Loucy (cell line): ENCODE results near the gene KLHDC8A.

Experiments
- H2AFZ ChIP-seq: fragments of 200-600 bp; sonication (generic); 2 replicates; pipeline ENCODE4 v1.6.0; 2016; ENCODE audit warnings: antibody characterized with exemption, mild to moderate bottlenecking, low read length, moderate library complexity
- H3F3A ChIP-seq: fragments of 200-600 bp; 2 replicates; pipeline ENCODE4 v1.6.0; 2016; ENCODE audit warnings: antibody characterized with exemption, low read depth, mild to moderate bottlenecking
- H3K27me3 ChIP-seq: fragments of 200-600 bp; sonication (generic); 2 replicates; pipeline ENCODE4 v1.6.1; 2014; ENCODE audit warnings: low read length, mild to moderate bottlenecking; ENCODE audit not compliant: insufficient read depth, poor library complexity, severe bottlenecking
- H3K36me3 ChIP-seq: fragments of 200-600 bp; sonication (generic); 2 replicates; pipeline ENCODE4 v1.6.1; 2016; ENCODE audit warnings: low read length; ENCODE audit not compliant: insufficient read depth
- H3K4me1 ChIP-seq: fragments of 200-600 bp; sonication (generic); 2 replicates; pipeline ENCODE4 v1.5.1; 2014; ENCODE audit warnings: low read length, mild to moderate bottlenecking; ENCODE audit not compliant: insufficient read depth, poor library complexity, severe bottlenecking
- H3K4me2 ChIP-seq: fragments of 200-600 bp; sonication (generic); 2 replicates; pipeline ENCODE4 v1.6.0; 2014; ENCODE audit warnings: antibody characterized with exemption, low read length, low read depth, mild to moderate bottlenecking; ENCODE audit not compliant: poor library complexity, severe bottlenecking
- H3K4me3 ChIP-seq: fragments of 200-600 bp; sonication (generic); 2 replicates; pipeline ENCODE4 v1.5.1; 2014; ENCODE audit warnings: low read length, mild to moderate bottlenecking, mixed read lengths; ENCODE audit not compliant: poor library complexity, severe bottlenecking
- H3K79me2 ChIP-seq: fragments of 200-600 bp; sonication (generic); 2 replicates; pipeline ENCODE4 v1.6.1; 2014; ENCODE audit warnings: low read length; ENCODE audit not compliant: insufficient read depth
- H3K9ac ChIP-seq: fragments of 200-600 bp; sonication (generic); 2 replicates; pipeline ENCODE4 v1.6.0; 2014; ENCODE audit warnings: mild to moderate bottlenecking, low read depth, low read length, moderate library complexity; ENCODE audit not compliant: poor library complexity, severe bottlenecking
- H3K9me2 ChIP-seq: fragments of 200-600 bp; sonication (generic); replicated peaks from 2 replicates; pipeline ENCODE4 v1.6.1; 2016; ENCODE audit warnings: low read depth, low read length, mixed read lengths
- H3K9me3 ChIP-seq: fragments of 200-600 bp; sonication (generic); 2 replicates; pipeline ENCODE4 v1.6.1; 2014; ENCODE audit warnings: mild to moderate bottlenecking, antibody characterized with exemption, low read length, low read depth; ENCODE audit not compliant: insufficient read depth
- H4K20me1 ChIP-seq: fragments of 200-600 bp; sonication (generic); 2 replicates; pipeline ENCODE4 v1.6.0; 2014; ENCODE audit warnings: antibody characterized with exemption, low read length, mild to moderate bottlenecking; ENCODE audit not compliant: insufficient read depth, poor library complexity, severe bottlenecking
- EZH2phosphoT487 ChIP-seq: fragments of 200-600 bp; IDR thresholded peaks from 2 replicates; pipeline ENCODE4 v1.6.1; 2018; ENCODE audit warnings: antibody characterized with exemption, mild to moderate bottlenecking, moderate library complexity, borderline replicate concordance
- TF ChIP-seq, protein P1 (sequence below): fragments of 200-600 bp; sonication (generic); conservative IDR thresholded peaks from 2 replicates; pipeline ENCODE4 v1.5.1; 2014; ENCODE audit warnings: mild to moderate bottlenecking, antibody characterized with exemption, low read length

Gene KLHDC8A

DNA sequence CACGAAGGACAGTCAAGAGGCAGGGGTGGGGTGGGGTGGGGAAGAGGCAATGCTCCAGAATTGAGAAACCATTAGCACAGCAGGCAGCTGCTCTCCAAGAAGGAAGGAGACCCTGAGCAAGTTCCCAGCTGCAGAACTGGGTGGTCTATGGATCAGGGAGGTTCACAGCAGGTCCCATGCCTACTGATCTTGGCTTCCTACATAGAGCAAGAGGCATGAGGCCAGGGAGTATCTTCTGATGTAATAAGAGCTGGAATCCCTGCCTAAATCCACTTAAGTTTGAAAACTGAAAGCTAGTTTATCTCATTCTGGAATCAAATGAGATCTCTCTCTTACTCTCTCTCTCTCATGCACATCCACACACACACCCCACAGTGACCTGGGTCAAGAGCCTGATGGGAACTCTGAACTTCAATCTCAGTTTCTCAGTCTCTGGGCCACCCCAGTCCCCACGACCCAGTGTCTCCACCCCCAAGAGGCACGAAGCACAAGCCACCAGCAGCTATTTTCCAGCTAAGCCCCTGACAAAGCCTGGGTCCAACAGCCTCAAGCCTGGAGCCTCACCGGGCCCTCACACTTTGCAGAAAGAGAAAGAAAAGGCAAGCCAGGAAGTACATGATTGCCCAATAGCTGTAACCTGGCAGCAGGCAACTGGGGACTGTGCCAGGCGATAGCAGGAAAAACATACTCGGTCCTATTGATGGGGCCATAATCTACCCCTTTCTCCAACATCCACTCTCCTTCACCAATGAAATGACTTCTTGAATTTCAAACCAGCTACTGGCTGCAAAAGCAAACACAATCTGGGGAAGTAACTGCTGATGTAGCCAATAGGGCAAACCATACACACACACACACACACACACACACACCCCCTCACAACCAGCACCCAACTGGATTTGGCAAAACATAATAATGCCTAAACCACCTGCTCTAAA is 37.4 kb downstream of the KLHDC8A start:
- H3K9me2 ChIP-seq, result no peaks in the 10 kb centered on the region
- H3K36me3 ChIP-seq, result no peaks in the 10 kb centered on the region
- H2AFZ ChIP-seq, result no peak overlapping the region
- H3K79me2 ChIP-seq, result no peaks in the 10 kb centered on the region
- no peaks in the 10 kb centered on the region for H3F3A ChIP-seq
- H3K4me3 ChIP-seq, result no peak overlapping the region
- peak overlapping the region; percentile 22 for H3K4me2 ChIP-seq
- H3K9ac ChIP-seq, result no peak overlapping the region
- H4K20me1 ChIP-seq, result no peaks in the 10 kb centered on the region
- H3K9me3 ChIP-seq, result no peaks in the 10 kb centered on the region
- no peaks in the 10 kb centered on the region for H3K27me3 ChIP-seq
- TF ChIP-seq EZH2phosphoT487, result no peak
- peaks cover 9% of the 10 kb centered on the region for H3K4me1 ChIP-seq

DNA sequence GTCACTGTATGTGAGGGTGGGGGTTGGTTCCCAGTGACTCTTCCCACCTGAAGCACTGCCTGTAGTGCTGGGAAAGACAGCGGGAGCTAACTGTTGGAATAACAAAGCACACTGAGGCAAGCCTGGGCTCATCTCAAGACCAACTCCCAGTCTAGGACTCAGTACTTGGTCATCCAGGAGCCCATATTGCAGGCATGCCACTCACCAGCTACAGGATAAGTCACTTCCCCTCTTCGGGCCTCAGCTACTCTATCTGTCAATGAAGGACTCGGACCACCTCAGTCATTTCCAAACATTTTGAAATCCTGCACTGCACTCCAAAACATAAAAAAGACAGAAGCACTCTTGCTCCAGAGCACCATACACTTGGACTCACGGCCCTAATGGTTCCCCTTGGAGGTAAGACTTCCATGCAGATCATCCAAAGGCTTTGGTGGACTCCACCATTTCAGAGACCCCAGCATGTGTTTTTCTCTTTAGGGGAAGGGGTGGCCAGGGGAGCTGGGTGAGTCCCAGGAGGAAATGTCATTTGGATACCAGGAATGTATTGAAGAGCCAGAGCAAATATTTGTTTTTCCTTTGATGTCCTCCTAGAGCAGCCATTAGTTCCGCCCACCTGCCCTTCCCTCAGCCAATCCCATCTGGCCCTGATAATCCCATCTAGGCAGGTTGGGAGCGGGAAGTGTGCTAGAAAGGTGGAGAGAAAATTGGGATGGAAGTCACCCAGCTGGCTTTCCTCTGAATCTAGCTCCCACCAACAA is 38.3 kb downstream of the KLHDC8A start:
- no peaks in the 10 kb centered on the region for H3K9me2 ChIP-seq
- no peak overlapping the region for H3K4me3 ChIP-seq
- no peak overlapping the region for H3K4me2 ChIP-seq
- H3K27me3 ChIP-seq, result no peaks in the 10 kb centered on the region
- H3F3A ChIP-seq, result no peaks in the 10 kb centered on the region
- no peak overlapping the region for H2AFZ ChIP-seq
- H3K4me1 ChIP-seq, result peaks cover 19% of the 10 kb centered on the region
- no peaks in the 10 kb centered on the region for H3K9me3 ChIP-seq
- no peaks in the 10 kb centered on the region for H3K36me3 ChIP-seq
- H3K9ac ChIP-seq, result no peak overlapping the region
- H3K79me2 ChIP-seq, result no peaks in the 10 kb centered on the region
- H4K20me1 ChIP-seq, result no peaks in the 10 kb centered on the region
- TF ChIP-seq EZH2phosphoT487, result no peak
- TF ChIP-seq, protein P1, sequence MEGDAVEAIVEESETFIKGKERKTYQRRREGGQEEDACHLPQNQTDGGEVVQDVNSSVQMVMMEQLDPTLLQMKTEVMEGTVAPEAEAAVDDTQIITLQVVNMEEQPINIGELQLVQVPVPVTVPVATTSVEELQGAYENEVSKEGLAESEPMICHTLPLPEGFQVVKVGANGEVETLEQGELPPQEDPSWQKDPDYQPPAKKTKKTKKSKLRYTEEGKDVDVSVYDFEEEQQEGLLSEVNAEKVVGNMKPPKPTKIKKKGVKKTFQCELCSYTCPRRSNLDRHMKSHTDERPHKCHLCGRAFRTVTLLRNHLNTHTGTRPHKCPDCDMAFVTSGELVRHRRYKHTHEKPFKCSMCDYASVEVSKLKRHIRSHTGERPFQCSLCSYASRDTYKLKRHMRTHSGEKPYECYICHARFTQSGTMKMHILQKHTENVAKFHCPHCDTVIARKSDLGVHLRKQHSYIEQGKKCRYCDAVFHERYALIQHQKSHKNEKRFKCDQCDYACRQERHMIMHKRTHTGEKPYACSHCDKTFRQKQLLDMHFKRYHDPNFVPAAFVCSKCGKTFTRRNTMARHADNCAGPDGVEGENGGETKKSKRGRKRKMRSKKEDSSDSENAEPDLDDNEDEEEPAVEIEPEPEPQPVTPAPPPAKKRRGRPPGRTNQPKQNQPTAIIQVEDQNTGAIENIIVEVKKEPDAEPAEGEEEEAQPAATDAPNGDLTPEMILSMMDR, result no peak

DNA sequence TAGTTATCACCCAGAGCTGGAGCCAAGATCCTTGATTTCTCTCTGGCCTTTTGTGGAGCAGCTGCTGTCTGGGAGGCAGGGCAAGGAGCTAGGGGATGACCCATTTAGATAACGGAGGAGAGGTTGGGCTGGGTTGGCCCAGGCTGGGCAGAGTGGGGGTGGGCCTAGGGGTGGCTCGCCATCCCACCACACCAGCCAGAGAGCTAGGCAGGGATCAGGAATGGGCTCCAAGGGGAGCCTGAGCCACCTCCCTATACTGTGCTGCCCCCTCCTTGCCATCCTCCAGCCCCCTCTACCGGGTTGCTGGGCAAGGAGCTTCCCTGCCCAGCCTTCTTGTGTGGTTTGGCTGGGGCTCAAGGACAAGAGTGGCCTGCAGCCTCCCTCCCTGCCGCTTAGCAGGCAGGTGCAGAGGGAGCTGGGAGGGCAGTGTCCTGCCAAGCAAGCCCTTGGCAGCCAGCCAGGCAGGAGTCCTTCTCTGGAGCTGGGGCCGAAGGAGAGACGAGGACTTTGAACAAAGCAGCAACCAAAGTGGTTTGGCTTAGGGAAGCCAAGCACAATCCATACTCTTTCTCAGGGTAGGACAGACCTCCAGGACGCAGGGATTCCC is 39.3 kb downstream of the KLHDC8A start:
- H3K4me1 ChIP-seq, result peaks cover 23% of the 10 kb centered on the region
- TF ChIP-seq EZH2phosphoT487, result no peak
- TF ChIP-seq, protein P1, result no peak
- no peaks in the 10 kb centered on the region for H3K36me3 ChIP-seq
- no peak overlapping the region for H3K4me3 ChIP-seq
- H4K20me1 ChIP-seq, result no peaks in the 10 kb centered on the region
- no peaks in the 10 kb centered on the region for H3F3A ChIP-seq
- H3K9ac ChIP-seq, result no peak overlapping the region
- H3K9me3 ChIP-seq, result no peaks in the 10 kb centered on the region
- H3K79me2 ChIP-seq, result no peaks in the 10 kb centered on the region
- no peak overlapping the region for H3K4me2 ChIP-seq
- no peaks in the 10 kb centered on the region for H3K27me3 ChIP-seq
- H3K9me2 ChIP-seq, result no peaks in the 10 kb centered on the region
- H2AFZ ChIP-seq, result no peak overlapping the region
